GM12892 (cell line): Measurements from ENCODE around the gene KPTN.

Experiments
- DNase-seq: peaks from one replicate; pipeline ENCODE4 v3.0.0; 2011; ENCODE audit not compliant: insufficient read length
- FAIRE-seq: peaks from 2 replicates; lab custom pipeline; 2011; peaks lifted over from hg19 to GRCh38; lab: Jason Lieb, UNC
- POLR2A ChIP-seq: IDR thresholded peaks from 2 replicates; pipeline ENCODE4 v1.6.1; 2011; ENCODE audit warnings: low read depth, low read length, control low read depth
- POLR2AphosphoS5 ChIP-seq: IDR thresholded peaks from 2 replicates; pipeline ENCODE4 v1.6.1; 2011; ENCODE audit warnings: low read depth, low read length, control low read depth
- TAF1 ChIP-seq: IDR thresholded peaks from 2 replicates; pipeline ENCODE4 v1.6.1; 2011; ENCODE audit warnings: low read depth, mild to moderate bottlenecking, control low read depth, low read length, borderline replicate concordance

KPTN gene

GRCh38 chr19:47458672-47459071 is 25.3 kb downstream of the KPTN start:
- FAIRE-seq: no peak
- no peak for DNase-seq
- TF ChIP-seq TAF1 (no peak), POLR2AphosphoS5 (no peak), POLR2A (no peak)

- FAIRE-seq (no peak), DNase-seq (no peak)
Measured at GRCh38 chr19:47456721-47457474, 27.1 kb downstream of the KPTN start.

GRCh38 chr19:47450478-47450877 is 33.5 kb downstream of the KPTN start:
- DNase-seq (no peak), FAIRE-seq (no peak)
- TF ChIP-seq TAF1 (no peak), POLR2A (no peak), POLR2AphosphoS5 (no peak)

More at GRCh38 chr19:47456721-47457474, 27.1 kb downstream of the KPTN start:
- no peak for TF ChIP-seq POLR2A
- no peak for TF ChIP-seq TAF1
- TF ChIP-seq POLR2AphosphoS5: no peak

- TF ChIP-seq POLR2AphosphoS5 (no peak), TAF1 (no peak), POLR2A (no peak)
- FAIRE-seq (no peak), DNase-seq (no peak)
Measured at GRCh38 chr19:47448360-47448727, 35.7 kb downstream of the KPTN start.

DNA sequence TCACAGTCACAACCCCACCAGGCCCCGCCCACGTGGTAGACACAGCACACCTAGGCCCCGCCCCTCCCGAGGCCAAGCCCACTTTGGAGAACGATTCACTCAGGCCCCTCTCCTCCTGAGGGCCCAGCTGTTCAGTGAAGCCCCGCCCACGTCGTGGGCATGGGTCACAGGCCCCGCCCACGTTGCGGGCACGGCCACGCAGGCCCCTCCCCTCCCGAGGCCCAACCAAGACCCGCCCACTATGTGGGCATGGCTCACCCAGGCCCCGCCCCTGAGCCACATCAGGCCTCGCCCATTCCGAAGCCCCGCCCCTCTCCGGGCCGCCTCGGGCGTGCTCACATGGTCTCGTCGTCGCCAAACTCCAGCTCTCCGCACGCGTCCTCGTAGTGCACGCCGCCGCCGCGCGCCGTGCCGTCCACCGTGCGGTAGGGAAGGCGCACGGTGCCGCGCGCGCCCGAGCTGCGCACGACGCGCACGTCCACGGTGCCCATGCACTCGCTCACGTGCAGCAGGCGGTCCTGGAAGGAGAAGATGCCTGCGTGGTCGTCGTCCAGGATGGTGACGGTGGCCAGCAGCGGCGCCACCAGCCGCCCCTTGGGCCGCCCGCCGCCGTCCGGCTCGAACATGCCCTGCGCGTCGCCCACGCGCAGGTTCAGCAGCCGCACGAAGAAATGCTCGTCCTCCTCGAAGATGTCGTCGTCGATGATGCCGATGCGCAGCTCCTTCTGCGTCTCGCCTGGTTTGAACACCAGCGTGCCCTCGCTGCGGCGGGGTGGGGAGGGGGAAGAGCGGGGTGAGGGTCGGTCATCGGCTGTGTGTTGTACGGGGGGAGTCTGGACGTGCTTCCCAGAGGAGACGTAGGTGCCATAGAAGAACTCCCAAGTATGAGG is 36.3 kb downstream of the KPTN start:
- TF ChIP-seq POLR2A: no peak
- DNase-seq (no peak), FAIRE-seq (no peak)

DNA sequence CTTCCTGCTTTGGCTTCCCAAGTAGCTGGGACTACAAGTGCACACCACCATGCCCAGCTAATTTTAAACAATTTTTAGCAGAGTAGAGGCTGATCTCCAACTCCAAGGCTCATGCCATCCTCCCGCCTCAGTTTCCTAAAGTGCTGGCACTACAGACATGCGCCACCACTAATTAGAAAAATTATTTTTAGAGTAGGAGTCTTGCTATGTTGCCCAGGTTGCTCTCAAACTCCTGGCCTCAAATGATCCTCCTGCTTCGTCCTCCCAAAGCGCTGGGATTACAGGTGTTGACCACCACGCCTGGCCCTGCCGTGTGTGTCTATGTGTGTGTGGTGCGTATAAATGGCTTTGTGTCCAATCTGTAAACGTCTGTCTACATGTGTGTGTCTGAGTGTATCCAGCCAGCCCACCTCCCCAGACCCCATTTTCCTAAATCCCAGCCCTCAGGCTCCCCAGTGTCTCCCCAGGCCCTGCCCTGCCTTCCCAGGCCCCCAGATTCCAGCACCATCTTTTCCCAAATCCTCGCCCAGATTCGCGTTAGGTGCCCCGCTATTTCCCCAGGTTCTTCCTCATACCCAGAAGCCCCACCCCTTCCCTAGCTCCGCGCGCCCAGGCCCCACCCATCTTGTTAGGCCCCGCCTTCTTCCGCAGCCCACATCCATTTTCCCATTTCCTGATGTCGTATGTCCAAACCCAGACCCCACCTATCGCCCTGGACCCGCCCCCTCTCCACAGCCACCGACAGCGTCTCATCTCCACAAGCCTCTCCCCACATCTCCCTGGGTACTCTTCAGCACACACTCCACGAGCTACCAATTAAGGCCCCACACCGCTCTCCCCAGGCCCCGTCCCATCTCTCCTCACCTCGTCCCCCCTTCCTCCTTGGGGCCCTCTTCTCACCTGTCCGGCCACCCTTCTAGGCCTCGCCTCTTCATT is 37.2 kb downstream of the KPTN start:
- TF ChIP-seq POLR2A (no peak), TAF1 (no peak), POLR2AphosphoS5 (no peak)
- no peak for DNase-seq
- FAIRE-seq: peak; percentile 42

DNA sequence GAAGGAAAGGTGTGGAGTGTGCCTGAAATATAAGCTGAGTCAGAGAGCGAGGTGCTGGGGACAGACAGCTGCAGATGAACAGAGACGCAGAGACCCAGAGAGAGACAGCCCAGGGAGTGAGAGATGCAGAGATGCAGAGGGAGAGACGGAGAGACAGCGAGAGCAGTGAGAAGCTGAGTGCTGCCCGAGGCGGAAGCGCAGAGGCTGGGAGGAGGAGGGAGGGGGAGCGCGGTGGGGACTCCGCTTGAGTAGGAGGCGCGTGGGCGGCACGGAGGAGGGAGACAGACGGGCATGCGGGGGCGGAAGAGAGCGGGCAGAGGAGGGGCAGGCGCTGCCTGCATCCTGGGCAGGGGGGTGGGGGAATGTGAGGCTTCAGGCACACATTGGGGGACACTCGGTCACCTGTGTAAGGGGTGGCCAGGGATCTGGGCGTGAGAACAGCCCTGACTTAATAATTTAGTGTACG is 38.0 kb downstream of the KPTN start:
- TF ChIP-seq POLR2A (no peak), TAF1 (no peak), POLR2AphosphoS5 (no peak)
- DNase-seq: no peak
- FAIRE-seq: no peak

- FAIRE-seq (no peak), DNase-seq (no peak)
- TF ChIP-seq POLR2A: no peak
Measured at GRCh38 chr19:47445527-47445926, 38.5 kb downstream of the KPTN start.

DNA sequence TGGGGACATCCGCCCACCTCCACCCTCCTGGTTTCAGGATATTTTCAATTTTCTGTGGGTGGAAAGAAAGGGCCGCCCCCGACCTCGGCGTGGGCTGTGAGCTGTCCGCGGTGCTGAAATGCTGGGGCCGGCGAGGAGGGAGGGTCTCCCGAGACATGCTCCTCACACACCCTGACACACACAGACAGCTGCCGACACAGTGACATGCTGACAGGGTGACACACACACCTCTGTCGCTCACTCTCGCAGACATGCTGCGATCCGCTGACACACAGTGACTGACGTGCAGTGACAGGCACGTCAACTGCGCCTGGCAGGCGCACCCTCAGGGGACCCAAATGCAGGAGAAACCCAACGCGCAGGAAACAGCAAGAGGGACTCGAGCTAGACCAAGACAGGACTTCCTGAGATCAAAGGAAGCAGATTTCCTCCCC is 39.6 kb downstream of the KPTN start:
- TF ChIP-seq POLR2AphosphoS5 (no peak), TAF1 (no peak), POLR2A (no peak)
- FAIRE-seq (no peak), DNase-seq (no peak)

DNA sequence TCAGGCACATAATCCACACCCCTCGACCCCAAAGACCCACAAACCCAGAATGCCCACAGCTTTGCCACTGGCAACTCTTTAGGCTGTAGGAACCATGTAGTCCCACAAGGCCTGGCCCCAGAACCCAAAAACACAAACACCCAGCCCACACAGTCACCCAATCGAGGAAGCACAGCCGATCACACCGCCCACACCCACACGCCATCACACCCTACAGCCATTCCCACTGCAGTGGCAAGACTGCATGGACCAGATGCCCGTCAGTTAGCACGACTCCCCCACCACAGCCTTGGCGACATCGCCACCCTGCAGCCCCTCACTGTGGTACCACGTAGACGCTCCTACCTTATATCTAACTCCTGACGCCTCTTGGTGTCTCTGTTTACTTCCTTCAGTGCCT is 40.7 kb downstream of the KPTN start:
- TF ChIP-seq TAF1: no peak
- no peak for TF ChIP-seq POLR2AphosphoS5
- no peak for TF ChIP-seq POLR2A
- FAIRE-seq (no peak), DNase-seq (no peak)

DNA sequence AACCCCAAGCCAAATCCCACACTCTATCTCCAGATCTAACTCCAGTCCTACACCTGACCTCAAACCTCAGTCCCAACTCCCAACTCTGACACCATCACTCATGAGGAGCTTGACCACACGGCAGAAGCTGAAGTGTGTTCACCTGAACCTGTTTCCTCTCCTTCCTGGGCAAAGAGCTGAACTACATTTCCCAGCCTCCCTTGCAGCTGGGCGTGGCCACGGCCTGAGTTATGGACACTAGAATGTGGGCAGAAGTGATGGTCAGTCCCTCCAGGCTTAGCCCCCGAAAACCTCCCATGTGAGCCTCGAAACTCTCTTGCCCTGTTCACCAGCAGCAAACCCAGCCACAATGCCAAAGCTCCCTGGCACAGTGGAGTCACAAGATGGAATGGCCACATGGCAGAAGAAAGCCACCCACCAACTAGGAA is 45.2 kb downstream of the KPTN start:
- peak; percentile 50 for FAIRE-seq
- TF ChIP-seq TAF1: no peak
- TF ChIP-seq POLR2A: no peak
- TF ChIP-seq POLR2AphosphoS5: no peak
- no peak for DNase-seq
